H1 (cell line): ENCODE data around the gene SMARCD1. TPM values are rescaled to one million over a fixed set of nuclear protein-coding genes. Genes with fewer than 3 reads are reported as not detected.

Source experiments
- NANOG ChIP-seq: IDR thresholded peaks from 2 replicates; pipeline ENCODE4 v1.6.1; 2011; ENCODE audit warnings: low read length, low read depth, mild to moderate bottlenecking, inconsistent platforms; ENCODE audit not compliant: insufficient read depth, poor library complexity, severe bottlenecking
- RNF2 ChIP-seq: fragments of 200-900, 300-1000 bp; sonication (generic); IDR thresholded peaks from 2 replicates; pipeline ENCODE4 v1.7.1; 2016; ENCODE audit warnings: borderline replicate concordance, low read depth, mild to moderate bottlenecking, antibody characterized with exemption, low read length; ENCODE audit not compliant: poor library complexity, severe bottlenecking; ENCODE audit errors: missing control alignments
- TEAD4 ChIP-seq: IDR thresholded peaks from 2 replicates; pipeline ENCODE4 v1.6.1; 2012; ENCODE audit warnings: low read depth, low read length, inconsistent platforms, mixed read lengths
- YY1 ChIP-seq: IDR thresholded peaks from 2 replicates; pipeline ENCODE4 v1.6.1; 2011; ENCODE audit warnings: low read depth, mild to moderate bottlenecking, low read length
- polyA plus RNA-seq, 7 experiments: library from polyadenylated mRNA; depleted of rRNA in 3 of 7; stranded (reverse) in 5 of 7; unstranded in 2 of 7; fragments of >200 nt in 5 of 7; fragments of 200-250 nt in 2 of 7; gene quantifications; 1 replicate in 5 of 7; 2 replicates in 1 of 7; 4 replicates in 1 of 7; pipeline versions ENCODE4 v1.2.1 to v1.2.3, GENCODE V29; 2011 to 2013; ENCODE audit warnings: missing spikeins in 2 of 7, mixed read lengths in 2 of 7
- total RNA-seq: library from RNA; stranded (reverse); fragmentation: NEBNext Ultra II Directional; extraction: Animal tissue kit (Norgen Biotek cat#: 25700); gene quantifications from 2 replicates; pipeline ENCODE4 v1.2.1, GENCODE V29; 2021
- TF ChIP-seq, protein P1 (sequence below): fragments of 300-600 bp; sonication (generic); IDR thresholded peaks from 2 replicates; pipeline ENCODE4 v1.7.1; 2012; ENCODE audit warnings: low read length, moderate library complexity, mild to moderate bottlenecking, inconsistent platforms; ENCODE audit not compliant: insufficient replicate concordance
- TF ChIP-seq, protein P2 (sequence below), 3 experiments: IDR thresholded peaks; 1 replicate in 2 of 3; 2 replicates in 1 of 3; pipeline versions ENCODE4 v1.5.1 to v1.6.1; 2011; ENCODE audit warnings: low read length in 3 of 3, mild to moderate bottlenecking in 3 of 3, inconsistent platforms in 2 of 3, low read depth in 1 of 3, moderate library complexity in 1 of 3; ENCODE audit not compliant: insufficient read depth in 1 of 3; ENCODE audit errors: control extremely low read depth in 1 of 3

The SMARCD1 gene
- total and polyA plus RNA-seq, 2 of the 8 experiments (the other 6 are each of a cell fraction or from before 2014, with no cell fraction given): 128 to 130 TPM

DNA sequence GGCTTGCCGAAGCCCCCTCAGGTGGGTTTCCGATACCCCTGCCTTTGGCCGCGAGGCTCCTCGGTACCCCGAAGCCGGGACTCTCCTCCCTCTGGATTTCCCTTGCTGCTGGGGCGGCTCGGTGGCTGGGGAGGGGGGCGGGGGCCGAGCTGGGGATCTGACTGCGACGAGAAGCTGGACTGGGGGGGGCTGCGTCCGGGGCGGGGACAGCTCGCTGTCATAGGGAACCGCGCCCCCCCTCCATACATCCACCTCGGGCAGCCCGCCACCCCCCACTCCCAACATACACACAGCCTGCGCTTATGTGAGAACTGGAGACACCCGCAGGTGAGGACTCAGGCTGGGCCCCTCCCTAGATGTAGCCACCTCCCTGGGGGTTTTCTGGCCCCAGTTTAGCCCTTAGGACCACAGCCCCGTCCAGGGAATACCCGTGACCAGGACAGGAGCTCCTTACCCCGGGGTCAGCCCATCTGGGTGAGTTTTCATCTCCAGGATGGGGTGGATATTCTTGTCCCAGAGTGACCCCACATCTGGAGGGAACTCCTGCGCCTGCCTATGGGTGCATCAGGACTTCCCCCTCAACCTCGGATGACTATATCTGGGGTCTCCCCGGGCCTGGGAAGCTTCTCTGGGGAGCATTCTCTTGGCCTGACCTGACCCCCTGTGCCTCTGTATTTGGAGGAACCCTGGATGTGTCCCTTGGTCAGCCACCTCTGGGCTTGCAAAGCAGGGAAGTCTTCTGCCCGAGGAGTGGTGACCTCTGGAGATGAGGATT is 27.1 kb upstream of the SMARCD1 start (continued):
- TF ChIP-seq, protein P1, sequence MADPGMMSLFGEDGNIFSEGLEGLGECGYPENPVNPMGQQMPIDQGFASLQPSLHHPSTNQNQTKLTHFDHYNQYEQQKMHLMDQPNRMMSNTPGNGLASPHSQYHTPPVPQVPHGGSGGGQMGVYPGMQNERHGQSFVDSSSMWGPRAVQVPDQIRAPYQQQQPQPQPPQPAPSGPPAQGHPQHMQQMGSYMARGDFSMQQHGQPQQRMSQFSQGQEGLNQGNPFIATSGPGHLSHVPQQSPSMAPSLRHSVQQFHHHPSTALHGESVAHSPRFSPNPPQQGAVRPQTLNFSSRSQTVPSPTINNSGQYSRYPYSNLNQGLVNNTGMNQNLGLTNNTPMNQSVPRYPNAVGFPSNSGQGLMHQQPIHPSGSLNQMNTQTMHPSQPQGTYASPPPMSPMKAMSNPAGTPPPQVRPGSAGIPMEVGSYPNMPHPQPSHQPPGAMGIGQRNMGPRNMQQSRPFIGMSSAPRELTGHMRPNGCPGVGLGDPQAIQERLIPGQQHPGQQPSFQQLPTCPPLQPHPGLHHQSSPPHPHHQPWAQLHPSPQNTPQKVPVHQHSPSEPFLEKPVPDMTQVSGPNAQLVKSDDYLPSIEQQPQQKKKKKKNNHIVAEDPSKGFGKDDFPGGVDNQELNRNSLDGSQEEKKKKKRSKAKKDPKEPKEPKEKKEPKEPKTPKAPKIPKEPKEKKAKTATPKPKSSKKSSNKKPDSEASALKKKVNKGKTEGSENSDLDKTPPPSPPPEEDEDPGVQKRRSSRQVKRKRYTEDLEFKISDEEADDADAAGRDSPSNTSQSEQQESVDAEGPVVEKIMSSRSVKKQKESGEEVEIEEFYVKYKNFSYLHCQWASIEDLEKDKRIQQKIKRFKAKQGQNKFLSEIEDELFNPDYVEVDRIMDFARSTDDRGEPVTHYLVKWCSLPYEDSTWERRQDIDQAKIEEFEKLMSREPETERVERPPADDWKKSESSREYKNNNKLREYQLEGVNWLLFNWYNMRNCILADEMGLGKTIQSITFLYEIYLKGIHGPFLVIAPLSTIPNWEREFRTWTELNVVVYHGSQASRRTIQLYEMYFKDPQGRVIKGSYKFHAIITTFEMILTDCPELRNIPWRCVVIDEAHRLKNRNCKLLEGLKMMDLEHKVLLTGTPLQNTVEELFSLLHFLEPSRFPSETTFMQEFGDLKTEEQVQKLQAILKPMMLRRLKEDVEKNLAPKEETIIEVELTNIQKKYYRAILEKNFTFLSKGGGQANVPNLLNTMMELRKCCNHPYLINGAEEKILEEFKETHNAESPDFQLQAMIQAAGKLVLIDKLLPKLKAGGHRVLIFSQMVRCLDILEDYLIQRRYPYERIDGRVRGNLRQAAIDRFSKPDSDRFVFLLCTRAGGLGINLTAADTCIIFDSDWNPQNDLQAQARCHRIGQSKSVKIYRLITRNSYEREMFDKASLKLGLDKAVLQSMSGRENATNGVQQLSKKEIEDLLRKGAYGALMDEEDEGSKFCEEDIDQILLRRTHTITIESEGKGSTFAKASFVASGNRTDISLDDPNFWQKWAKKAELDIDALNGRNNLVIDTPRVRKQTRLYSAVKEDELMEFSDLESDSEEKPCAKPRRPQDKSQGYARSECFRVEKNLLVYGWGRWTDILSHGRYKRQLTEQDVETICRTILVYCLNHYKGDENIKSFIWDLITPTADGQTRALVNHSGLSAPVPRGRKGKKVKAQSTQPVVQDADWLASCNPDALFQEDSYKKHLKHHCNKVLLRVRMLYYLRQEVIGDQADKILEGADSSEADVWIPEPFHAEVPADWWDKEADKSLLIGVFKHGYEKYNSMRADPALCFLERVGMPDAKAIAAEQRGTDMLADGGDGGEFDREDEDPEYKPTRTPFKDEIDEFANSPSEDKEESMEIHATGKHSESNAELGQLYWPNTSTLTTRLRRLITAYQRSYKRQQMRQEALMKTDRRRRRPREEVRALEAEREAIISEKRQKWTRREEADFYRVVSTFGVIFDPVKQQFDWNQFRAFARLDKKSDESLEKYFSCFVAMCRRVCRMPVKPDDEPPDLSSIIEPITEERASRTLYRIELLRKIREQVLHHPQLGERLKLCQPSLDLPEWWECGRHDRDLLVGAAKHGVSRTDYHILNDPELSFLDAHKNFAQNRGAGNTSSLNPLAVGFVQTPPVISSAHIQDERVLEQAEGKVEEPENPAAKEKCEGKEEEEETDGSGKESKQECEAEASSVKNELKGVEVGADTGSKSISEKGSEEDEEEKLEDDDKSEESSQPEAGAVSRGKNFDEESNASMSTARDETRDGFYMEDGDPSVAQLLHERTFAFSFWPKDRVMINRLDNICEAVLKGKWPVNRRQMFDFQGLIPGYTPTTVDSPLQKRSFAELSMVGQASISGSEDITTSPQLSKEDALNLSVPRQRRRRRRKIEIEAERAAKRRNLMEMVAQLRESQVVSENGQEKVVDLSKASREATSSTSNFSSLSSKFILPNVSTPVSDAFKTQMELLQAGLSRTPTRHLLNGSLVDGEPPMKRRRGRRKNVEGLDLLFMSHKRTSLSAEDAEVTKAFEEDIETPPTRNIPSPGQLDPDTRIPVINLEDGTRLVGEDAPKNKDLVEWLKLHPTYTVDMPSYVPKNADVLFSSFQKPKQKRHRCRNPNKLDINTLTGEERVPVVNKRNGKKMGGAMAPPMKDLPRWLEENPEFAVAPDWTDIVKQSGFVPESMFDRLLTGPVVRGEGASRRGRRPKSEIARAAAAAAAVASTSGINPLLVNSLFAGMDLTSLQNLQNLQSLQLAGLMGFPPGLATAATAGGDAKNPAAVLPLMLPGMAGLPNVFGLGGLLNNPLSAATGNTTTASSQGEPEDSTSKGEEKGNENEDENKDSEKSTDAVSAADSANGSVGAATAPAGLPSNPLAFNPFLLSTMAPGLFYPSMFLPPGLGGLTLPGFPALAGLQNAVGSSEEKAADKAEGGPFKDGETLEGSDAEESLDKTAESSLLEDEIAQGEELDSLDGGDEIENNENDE: no peak
- TF ChIP-seq RNF2 (peak; percentile 13), TEAD4 (no peak), NANOG (no peak), YY1 (no peak)
- TF ChIP-seq, protein P2, sequence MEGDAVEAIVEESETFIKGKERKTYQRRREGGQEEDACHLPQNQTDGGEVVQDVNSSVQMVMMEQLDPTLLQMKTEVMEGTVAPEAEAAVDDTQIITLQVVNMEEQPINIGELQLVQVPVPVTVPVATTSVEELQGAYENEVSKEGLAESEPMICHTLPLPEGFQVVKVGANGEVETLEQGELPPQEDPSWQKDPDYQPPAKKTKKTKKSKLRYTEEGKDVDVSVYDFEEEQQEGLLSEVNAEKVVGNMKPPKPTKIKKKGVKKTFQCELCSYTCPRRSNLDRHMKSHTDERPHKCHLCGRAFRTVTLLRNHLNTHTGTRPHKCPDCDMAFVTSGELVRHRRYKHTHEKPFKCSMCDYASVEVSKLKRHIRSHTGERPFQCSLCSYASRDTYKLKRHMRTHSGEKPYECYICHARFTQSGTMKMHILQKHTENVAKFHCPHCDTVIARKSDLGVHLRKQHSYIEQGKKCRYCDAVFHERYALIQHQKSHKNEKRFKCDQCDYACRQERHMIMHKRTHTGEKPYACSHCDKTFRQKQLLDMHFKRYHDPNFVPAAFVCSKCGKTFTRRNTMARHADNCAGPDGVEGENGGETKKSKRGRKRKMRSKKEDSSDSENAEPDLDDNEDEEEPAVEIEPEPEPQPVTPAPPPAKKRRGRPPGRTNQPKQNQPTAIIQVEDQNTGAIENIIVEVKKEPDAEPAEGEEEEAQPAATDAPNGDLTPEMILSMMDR (IDR thresholded peaks at IDR 0.05; ENCODE audit: control extremely low read depth in 1 of 3, insufficient read depth in 1 of 3, low read depth in 1 of 3, low read length in 3 of 3): no peak
